HUES48 (cell line): ENCODE measurements around the gene PPDPF.

Source experiments
- H3K27ac ChIP-seq: one replicate; pipeline ENCODE4 v1.7.0; 2013; ENCODE audit warnings: low read depth, low read length, inconsistent platforms
- H3K27me3 ChIP-seq: 2 replicates; pipeline ENCODE4 v1.6.1; 2013; ENCODE audit warnings: mild to moderate bottlenecking, low read length; ENCODE audit not compliant: control insufficient read depth, insufficient read depth
- H3K36me3 ChIP-seq: 2 replicates; pipeline ENCODE4 v1.6.1; 2013; ENCODE audit warnings: low read length; ENCODE audit not compliant: control insufficient read depth, insufficient read depth
- H3K4me1 ChIP-seq: 2 replicates; pipeline ENCODE4 v1.6.1; 2013; ENCODE audit warnings: mild to moderate bottlenecking, low read length; ENCODE audit not compliant: control insufficient read depth, insufficient read depth
- H3K4me3 ChIP-seq: 2 replicates; pipeline ENCODE4 v1.5.1; 2013; ENCODE audit warnings: mild to moderate bottlenecking, low read depth, low read length
- H3K9ac ChIP-seq: 2 replicates; pipeline ENCODE4 v1.6.1; 2013; ENCODE audit warnings: mild to moderate bottlenecking, low read depth, low read length, moderate library complexity
- H3K9me3 ChIP-seq: 2 replicates; pipeline ENCODE4 v1.6.1; 2013; ENCODE audit warnings: low read length; ENCODE audit not compliant: control insufficient read depth, insufficient read depth

The PPDPF gene

DNA sequence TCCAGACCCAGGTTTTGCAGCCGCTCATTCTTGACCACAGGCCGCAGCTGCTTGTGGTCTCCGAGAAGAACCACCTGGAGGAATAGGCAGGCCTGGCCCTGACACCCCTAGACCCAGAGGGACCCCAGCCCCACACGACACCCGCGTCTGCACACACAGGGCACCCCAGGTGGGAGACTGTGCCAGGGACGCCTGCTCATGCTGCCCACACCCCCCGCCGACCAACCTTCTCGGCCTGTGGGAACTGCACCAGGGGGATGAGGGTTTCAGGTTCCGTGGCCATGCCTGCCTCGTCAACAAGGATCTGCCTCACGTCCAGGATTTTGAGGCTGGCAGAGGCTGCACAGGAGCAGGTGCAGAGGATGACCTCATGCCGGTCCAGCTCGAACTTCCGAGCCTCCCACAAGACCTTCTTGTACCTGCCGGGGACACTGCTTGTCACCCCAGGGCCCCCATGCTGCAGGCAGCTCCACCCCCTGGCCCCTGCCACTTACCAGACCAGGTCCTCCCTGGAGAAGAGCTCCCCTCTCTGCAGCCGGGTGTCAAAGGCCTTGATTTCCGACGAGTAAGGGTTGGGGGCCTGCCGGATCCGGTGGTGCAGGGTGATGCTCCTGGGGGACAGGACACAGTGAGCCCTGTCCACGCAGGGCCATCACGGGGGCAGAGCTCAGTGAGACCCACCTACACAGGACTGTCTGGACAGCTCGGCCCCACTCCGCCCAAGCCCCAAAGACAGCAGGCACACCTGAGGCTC, 40.5 kb downstream of the PPDPF start:
- Histone ChIP-seq H3K27ac (no peak overlapping the region), H3K9me3 (no peaks in the 10 kb centered on the region), H3K4me3 (no peak overlapping the region), H3K36me3 (peaks cover 7% of the 10 kb centered on the region), H3K4me1 (no peaks in the 10 kb centered on the region; the same call in 1 of the 2 replicates), H3K9ac (no peak overlapping the region), H3K27me3 (no peaks in the 10 kb centered on the region)

DNA sequence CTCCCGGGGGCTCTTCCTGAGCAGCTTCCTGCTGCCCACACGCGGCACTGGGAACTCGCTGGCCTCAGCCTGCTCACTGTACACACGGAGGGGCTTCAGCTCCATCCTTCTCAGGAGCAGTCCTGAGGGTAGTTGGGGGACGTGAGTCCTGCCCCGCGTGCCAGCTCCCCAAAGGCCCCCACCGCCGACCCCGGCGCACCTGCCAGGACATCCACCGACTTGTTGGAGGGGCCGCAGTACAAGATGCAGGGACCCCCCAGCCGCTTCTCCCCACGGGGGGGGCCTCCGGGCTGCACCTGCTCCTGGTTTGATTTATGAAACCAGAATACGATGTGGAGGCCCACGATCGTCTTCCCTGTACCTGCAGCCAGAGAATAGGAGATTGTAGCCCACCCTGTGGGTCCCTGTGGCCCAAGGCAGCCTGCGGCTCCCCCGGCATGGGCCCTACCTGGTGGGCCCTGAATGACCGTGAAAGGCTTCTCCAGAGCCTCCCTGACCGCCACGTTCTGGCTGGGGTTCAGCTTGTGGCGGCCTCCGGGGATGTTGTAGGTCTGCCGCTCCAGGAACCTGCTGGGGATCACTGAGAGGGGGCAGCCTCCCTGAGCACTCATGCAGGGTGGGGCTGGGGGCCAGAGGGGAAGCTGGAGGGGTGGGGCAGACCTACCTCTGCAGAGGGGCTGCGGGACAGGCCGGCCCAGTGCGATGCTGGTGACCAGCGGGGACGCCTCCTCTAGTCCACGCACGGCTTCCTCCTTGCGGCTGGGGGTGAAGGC, 41.2 kb downstream of the PPDPF start:
- no peaks in the 10 kb centered on the region for H3K27me3 ChIP-seq
- no peaks in the 10 kb centered on the region; the same call in 1 of the 2 replicates for H3K4me1 ChIP-seq
- H3K9ac ChIP-seq = no peak overlapping the region
- peaks cover 7% of the 10 kb centered on the region for H3K36me3 ChIP-seq
- H3K4me3 ChIP-seq = no peak overlapping the region
- no peak overlapping the region for H3K27ac ChIP-seq
- no peaks in the 10 kb centered on the region for H3K9me3 ChIP-seq

DNA sequence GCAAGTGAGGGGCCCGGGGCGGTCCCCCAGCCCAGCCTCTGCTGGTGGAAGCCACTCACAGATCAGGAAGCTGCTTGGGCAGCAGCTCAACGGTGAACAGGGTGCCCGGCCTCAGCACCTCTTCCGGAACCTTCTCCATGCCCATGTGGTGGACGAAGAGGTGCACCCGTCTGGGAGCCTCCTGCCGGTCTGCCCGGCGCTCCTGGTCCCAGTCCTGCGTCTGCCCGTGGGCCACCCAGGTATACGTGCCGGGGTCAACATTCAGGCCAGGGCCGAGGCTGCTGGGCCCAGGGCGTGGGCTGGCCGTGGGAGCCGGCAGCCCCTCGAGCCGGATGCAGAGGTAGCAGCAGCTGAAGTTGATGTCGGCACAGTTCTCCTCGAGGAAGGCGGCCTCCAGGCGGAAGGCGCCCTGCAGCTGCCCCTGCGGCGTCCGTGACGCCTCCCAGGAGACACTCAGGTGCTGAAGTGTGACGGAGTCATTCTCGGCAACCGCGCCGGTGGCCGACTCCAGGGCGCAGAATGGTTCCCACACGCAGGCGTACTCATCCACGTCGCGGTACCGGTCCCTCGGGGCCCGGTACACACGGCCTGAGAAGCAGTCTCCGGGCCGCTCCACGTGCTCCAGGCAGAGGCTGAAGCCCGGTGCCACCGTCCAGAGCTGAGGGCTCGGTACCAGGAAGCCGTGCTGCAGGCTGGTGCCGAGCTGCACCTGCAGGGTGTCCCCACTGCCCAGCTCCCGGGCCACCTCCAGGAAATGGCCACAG, 42.1 kb downstream of the PPDPF start:
- Histone ChIP-seq H3K9ac (no peak overlapping the region), H3K36me3 (peaks cover 7% of the 10 kb centered on the region), H3K4me3 (no peak overlapping the region), H3K27ac (no peak overlapping the region), H3K4me1 (no peaks in the 10 kb centered on the region), H3K9me3 (no peaks in the 10 kb centered on the region), H3K27me3 (no peaks in the 10 kb centered on the region)

DNA sequence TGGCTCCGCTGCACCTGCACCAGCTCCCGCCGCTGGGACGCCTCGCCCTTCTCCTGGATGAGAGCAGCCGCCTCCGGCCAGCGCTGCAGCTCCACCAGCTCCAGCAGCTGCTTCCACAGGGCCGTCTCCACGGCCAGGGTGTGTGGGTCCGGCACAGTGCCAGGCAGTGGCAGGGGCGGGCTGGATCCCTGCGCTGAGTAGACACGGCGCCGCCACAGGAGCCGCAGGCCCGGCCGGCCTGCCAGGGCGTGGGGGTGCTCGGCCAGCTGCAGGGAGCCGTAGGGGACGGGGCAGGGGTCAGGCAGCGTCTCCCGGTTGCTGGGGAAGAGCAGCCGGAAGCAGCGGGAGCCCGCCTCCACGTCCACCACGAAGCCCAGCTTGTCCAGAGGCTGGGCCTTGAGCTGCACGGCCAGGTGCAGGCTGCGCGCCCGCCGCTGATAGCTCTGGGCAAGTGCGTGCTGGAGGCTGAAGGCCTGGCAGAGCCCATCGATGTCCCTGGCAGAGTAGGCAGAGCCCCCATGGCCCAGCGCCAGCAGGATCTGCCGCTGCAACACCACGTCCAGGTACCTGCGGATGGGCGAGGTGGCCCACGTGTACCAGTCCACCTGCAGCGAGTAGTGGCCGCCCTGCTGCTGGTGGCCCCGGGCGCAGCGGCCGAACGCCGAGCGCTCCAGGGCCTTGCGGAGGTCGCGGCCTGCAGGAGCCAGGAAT, 42.8 kb downstream of the PPDPF start:
- Histone ChIP-seq H3K9ac (no peak overlapping the region), H3K36me3 (peaks cover 7% of the 10 kb centered on the region), H3K4me1 (no peaks in the 10 kb centered on the region), H3K27ac (no peak overlapping the region), H3K9me3 (no peaks in the 10 kb centered on the region), H3K27me3 (no peaks in the 10 kb centered on the region), H3K4me3 (no peak overlapping the region)

DNA sequence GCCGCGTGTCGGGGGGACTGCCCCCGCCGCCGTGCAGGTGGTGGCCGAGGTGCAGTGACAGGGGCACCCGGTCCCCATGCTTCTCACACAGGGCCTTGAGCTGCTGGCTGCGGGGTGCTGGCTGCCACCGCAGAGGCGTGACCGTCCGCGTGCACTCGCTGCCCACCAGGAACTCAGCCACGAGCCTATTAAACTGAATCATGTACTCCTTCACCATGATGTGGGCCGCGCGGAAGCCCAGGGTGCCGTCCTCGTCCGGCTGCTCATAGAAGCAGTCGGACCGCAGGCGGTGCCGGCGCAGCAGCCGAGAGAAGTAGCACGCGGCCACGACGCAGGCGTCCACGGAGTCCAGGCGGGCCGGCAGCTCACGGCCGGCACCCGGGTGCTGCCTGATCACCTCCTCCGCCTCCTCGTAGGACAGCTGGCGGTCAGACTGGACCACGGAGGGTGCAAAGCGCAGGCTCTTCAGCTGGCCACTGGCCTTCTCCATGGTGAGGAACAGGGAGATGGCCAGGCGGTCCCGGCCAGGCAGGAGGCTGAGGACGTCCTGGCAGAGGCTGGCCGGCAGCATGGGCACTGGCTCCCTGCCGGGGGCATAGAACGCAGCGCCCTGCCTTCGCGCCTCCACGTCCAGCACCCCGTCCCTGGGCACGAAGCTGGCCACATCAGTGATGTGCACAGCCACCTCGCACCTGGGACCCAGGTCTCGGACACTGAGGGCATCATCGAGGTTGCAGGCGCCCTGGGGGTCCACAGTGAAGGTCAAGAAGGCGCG, 43.7 kb downstream of the PPDPF start:
- Histone ChIP-seq H3K27ac (no peak overlapping the region), H3K9me3 (no peaks in the 10 kb centered on the region), H3K9ac (no peak overlapping the region), H3K4me1 (no peaks in the 10 kb centered on the region), H3K27me3 (no peaks in the 10 kb centered on the region), H3K4me3 (no peak overlapping the region), H3K36me3 (peaks cover 7% of the 10 kb centered on the region)

DNA sequence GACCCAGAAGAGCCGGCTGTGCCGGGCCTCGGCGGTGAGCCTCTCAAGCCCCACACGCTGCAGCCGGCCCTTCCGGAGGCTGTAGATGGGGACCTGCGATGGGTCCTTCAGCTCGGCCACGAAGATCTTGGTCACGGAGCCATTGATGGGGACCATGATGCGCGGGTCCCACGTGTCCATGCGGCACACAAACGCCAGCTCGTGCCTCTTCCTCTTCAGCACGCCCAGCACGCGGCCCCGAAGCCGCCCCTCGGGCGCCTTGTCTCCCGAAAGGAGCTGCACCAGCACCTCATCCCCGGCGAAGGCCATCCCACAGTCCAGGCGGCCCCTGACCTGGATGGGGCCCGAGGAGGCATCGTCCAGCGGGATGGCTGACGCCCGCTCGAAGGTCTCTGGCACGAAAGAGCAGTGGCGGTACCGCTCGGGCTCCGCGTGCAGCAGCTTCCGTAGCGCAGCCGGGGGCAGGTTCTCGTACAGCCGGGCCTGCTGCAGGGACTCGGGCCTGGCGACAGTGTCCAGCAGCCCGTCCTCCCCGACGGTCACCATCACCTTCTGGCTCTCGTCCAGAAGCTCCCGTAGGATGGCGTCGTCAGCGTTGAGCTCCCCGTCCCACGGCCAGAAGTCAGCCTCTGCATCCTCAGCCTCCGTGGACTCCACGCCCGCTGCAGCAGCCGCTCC, 44.6 kb downstream of the PPDPF start:
- H3K9me3 ChIP-seq = no peaks in the 10 kb centered on the region
- no peak overlapping the region for H3K9ac ChIP-seq
- no peaks in the 10 kb centered on the region for H3K27me3 ChIP-seq
- H3K4me3 ChIP-seq = no peak overlapping the region
- no peak overlapping the region for H3K27ac ChIP-seq
- no peaks in the 10 kb centered on the region for H3K4me1 ChIP-seq
- H3K36me3 ChIP-seq = peaks cover 6% of the 10 kb centered on the region

DNA sequence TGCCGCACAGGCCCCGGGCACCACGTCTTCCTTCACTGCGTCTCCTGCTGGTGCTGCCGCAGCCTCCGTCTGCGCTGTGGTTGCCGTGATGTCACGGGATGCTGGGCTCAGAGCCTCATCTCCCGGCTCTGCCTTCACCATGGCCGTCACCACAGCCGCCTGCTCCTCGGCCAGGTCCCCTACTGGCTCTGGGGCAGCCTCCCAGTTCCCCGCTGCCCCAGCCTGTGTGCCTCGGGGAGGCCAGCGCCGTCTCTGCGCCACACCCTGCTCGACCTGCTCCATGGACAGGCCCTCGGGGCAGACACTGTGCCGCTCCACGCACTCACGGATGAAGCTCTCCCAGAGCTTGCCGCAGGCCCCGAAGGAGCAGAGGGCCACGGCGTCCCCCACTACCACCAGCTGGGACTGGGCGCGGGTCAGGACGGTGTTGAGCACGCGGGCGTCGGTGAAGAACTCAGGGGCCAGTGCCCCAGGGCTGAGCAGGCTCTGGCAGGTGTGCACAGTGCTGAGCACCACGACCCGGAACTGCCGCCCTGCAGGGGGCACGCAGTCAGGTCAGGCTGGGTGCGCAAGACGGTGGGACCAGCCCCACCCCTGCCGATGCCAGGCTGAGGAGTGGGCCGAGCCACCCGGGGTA, 45.3 kb downstream of the PPDPF start:
- H3K27ac ChIP-seq = no peak overlapping the region
- no peaks in the 10 kb centered on the region for H3K27me3 ChIP-seq
- H3K9me3 ChIP-seq = no peaks in the 10 kb centered on the region
- peaks cover 3% of the 10 kb centered on the region for H3K36me3 ChIP-seq
- no peaks in the 10 kb centered on the region for H3K4me1 ChIP-seq
- H3K4me3 ChIP-seq = no peak overlapping the region
- no peak overlapping the region for H3K9ac ChIP-seq

DNA sequence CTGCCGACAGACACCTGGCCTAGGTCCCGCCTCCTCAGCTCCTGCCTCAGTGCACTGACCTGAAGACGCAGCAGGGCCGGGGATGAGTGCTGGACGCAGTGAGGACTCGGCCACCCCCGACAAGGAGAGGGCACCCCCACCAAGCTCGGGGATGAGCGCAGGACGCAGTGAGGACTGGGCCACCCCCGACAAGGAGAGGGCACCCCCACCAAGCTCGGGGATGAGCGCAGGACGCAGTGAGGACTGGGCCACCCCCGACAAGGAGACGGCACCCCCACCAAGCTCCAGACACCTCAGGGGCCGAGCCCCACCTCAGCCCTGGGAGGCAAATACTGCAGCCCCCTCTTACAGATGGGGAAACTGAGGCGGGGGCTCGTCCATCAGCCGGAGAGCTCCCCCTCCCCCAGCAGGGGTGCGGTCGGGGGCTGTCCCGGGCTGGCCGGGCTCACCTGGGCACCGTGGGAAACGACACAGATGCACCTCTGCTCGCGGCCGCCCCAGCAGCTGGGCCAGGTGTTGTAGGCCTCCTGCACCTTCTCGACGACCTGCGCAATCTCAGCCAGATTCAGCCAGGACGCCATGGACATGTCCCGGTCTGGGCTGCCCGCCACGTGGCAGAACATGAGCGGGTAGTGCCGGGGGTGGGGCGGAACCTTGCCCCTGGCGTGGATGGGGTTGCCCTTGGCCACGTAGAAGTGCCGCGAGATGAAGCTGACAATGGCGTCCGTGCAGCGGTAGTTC, 46.0 kb downstream of the PPDPF start:
- Histone ChIP-seq H3K9me3 (no peaks in the 10 kb centered on the region), H3K9ac (no peak overlapping the region), H3K4me1 (no peaks in the 10 kb centered on the region), H3K36me3 (no peaks in the 10 kb centered on the region; the same call in 1 of the 2 replicates), H3K4me3 (no peak overlapping the region), H3K27me3 (no peaks in the 10 kb centered on the region), H3K27ac (no peak overlapping the region)

DNA sequence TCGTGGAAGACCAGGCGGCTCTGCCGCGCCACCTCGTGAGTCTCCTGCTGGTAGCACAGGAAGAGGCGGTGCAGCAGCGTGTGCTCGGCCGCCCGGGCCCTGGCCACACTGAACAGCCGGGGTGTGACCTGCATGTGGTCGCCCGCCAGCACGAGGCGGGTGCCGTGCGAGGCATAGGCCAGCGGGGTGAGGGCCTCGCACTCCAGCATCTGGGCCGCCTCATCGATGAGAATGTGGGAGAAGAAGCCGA, 46.5 kb downstream of the PPDPF start:
- Histone ChIP-seq H3K36me3 (no peaks in the 10 kb centered on the region), H3K4me1 (no peaks in the 10 kb centered on the region), H3K27ac (no peak overlapping the region), H3K27me3 (no peaks in the 10 kb centered on the region), H3K9ac (no peak overlapping the region), H3K9me3 (no peaks in the 10 kb centered on the region), H3K4me3 (no peak overlapping the region)
